GM18526 (cell line): ENCODE results near the gene CAVIN4.

Source experiments
- POLR2A ChIP-seq: IDR thresholded peaks from 3 replicates; pipeline ENCODE4 v1.6.1; 2011; ENCODE audit not compliant: insufficient read length; ENCODE audit errors: extremely low read depth

The CAVIN4 gene

DNA sequence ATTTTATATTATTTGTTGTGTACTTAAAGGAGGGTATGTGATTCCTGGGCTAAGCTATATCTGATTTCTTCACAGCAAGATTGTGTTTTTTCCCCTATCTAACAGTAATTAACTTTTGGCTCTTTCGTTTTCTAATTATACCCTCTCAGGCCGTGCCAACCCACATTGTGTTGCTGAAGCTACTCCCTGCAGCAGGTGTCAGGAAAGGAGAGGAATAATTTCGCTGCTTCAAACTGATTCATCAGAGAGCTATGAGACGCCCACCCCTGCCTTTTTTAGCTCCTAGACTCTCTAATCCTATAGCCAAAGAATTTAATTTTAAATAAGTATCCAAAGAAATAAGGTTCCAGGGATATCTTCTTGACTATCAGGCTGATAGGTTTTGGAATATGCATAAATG lies 3.8 kb downstream of the CAVIN4 start:
- TF ChIP-seq POLR2A, result no peak

DNA sequence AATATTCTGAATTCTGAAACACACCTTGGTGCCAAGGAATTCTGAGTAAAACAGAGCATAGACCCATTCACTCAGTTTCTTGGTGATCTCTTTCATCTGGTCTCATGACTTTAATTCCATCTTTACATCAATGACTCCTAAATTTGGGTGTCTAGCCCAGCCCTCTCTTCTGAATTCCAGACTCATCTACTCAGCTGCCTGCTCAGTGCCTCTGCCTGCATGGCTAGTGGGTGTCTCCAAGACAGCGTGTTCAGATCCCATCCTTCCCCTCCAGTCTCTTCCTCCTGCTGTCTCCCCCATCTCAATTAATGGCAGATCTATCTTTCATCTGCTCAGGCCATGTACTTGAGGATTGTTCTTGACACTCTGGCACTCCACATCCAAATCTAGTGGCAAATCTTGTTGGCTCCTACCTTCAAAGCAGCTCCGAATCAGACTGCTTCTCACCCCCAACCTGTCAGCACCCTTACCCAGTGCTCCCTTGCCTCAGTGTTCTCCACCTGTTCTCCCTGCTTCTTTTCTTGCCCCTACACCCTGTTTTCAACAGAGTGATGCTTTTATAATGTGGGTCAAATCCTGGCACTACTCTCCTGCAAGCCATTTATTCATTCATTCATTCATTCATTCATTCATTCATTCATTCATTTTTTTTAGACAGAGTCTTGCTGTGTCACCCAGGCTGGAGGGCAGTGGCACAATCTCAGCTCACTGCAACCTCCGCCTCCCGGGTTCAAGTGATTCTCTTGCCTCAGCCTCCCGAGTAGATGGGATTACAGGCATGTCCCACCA lies 5.3 kb downstream of the CAVIN4 start:
- no peak for TF ChIP-seq POLR2A

DNA sequence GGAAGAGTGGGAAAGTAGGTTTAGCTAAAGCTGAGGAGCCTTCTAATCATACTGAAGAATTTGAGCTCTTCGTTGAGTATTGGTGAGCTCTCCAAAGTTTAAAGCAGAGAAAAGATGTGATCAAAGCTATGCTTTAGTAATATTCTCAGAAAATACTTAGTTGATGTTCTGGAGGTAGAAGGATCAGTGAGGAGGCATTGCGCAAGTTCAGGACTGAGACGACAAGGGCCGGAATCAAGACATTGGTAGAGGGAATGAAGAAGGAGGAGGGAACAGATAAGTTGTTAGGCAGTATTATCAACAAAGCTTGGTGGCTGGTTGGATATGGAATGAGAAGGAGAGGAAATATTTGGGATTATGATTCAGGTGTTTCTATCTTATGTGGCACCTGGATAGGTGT lies 7.1 kb downstream of the CAVIN4 start:
- TF ChIP-seq POLR2A, result no peak

DNA sequence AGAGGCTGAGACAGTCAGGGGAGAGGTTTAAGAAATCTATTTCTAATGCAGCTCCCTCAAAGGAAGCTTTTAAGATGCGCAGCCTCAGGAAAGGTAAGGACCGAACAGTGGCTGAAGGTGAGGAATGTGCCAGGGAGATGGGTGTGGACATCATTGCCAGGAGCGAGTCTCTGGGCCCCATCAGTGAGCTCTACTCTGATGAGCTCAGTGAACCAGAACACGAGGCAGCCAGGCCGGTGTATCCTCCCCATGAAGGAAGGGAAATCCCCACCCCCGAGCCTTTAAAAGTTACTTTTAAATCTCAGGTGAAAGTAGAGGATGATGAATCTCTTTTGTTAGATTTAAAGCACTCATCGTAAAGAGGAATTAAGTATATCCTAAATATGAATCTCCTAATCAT lies 8.2 kb downstream of the CAVIN4 start:
- no peak for TF ChIP-seq POLR2A

DNA sequence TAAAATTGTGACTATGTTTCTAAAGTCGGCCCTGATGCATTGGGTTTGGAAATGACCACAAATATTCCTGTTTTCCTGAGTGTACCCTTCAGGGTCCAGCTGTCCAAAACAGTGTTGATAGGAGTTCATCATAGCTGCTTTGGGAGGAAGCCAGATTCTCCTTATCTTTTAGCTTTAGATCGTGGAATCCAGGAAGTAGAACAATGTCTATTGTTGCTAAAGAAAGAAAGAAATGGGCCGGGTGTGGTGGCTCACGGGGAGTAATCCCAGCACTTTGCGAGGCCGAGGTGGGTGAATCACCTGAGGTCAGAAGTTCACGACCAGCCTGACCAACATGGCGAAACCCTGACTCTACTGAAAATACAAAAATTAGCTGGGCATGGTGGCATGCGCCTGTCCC lies 9.5 kb downstream of the CAVIN4 start:
- TF ChIP-seq POLR2A, result no peak

DNA sequence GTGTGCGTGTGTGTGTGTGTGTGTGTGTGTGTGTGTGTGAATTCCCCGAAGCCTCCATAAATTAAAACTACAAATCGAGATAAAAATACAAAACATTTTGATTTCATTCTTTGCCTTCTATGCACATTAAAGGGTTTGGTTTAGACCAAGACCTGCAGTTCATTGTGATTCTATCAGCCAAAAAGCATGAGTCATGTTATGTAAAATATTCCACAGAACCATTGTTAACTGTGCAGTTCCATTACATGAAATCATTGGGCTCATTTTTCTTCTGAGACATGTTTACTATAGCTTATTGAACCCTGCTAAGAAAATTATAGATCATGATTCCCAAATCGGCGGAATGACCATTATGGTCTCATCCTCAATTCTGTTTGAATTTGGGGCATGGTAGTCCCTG lies 11.7 kb downstream of the CAVIN4 start:
- no peak for TF ChIP-seq POLR2A

DNA sequence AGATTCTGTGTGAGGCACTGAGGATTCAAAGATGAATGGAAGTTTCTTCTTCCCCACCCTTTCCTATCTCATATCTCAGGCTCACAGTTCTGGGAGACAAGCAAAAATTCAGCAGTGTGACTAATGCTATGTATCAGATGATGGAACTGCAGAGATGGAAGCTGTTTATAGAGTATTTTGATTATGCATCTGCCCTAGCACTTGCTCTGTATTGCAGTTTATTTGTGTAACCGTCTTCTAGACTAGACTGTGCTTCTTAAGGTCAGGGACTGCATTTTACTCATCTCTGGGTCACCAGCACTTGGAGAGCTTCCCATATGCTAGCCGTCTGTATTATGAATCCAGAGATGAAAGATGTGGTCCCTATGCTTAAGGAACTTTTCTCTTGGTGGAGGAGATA lies 12.6 kb downstream of the CAVIN4 start:
- TF ChIP-seq POLR2A, result no peak

DNA sequence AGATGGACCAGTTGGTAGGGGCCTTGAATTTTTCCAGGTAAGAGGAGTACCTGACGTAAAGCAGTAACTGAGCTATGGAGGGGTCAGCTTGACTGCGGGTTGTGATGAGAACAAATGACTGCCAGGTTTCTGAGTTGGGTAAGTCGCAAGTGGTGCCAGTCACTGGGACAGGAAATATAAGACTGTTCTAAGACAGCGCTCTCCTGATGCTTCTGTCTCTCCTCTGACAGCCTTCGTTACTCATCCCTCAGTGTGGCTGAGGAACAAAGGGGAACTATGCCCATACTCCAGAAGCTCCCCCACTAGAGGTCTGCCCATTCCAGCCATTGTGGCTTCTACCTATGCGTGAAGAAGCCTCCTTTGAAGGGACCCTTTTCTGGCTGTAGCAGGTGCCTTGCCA lies 13.3 kb downstream of the CAVIN4 start:
- TF ChIP-seq POLR2A, result no peak

DNA sequence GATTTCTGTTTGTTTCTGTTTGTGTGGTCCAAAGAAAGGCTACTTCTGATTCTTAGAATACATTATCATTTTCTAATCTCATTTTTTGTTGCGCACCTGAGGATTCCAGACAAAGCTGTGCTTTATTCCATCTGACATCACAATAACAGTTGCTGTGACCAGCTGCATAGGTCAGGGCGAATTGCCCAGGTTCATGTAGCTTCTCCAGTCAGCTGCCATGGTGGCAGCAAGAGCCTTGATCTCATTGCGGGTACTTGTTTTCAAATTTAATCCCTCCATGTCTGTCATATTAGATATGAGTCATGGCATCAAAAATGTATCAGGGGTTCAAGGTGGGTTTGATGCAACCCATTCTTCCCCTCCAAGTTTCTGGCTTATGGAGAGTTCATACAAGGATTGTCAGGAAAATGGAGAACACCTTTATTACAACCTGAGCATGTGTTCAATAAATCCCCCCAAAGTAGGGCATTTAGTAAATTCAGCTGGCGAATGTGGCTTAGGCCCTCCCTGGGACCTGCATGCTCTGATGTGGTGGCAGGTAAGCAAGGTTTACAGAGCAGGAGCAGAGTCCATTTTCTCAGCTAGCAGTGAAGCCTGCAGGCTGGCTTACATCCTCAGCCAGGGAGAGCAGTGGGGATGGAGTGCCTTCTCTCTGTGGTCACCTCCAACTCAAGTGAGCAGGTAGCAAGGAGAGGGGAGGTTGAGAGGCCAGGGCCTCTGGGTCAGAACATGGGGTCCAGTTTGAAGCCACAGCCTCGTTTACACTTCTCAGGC lies 13.9 kb downstream of the CAVIN4 start:
- no peak for TF ChIP-seq POLR2A

DNA sequence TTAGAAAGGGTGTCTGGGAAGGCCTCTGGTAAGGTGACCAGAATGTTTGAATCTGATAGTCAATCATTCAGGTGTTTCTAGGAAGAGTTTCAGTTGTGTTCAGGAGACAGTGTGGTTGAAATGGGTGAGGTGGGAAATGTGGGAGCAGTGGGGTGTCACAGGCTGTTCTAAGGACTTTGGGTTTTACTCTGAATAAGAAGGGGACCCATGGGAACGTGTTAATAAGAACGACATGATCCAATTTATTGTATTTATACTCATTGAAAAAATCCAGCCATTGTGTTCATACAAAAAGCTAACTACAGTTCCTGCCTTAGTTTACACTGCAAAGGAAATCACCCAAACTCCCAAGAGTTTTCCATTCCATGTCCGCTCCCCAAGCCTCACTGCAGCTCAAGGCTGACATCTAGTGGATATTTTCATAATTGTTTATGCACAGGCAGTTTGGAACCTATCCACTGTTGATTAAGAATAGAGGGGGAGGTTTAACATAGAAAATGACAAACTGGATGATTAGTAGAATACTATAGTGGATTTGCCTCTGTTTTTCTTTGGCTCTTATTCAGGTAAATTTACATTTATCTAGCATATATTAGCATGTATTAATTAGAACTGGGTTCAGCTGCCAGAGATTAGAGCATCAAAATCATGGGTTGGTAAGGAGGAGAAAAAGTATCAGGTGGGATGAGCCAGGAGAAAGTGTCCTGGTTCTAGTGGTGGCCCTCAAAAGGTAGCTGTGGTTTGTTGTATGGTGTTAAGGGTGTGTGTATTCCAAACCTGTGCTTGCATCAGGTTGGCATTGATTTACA lies 17.7 kb downstream of the CAVIN4 start:
- no peak for TF ChIP-seq POLR2A

DNA sequence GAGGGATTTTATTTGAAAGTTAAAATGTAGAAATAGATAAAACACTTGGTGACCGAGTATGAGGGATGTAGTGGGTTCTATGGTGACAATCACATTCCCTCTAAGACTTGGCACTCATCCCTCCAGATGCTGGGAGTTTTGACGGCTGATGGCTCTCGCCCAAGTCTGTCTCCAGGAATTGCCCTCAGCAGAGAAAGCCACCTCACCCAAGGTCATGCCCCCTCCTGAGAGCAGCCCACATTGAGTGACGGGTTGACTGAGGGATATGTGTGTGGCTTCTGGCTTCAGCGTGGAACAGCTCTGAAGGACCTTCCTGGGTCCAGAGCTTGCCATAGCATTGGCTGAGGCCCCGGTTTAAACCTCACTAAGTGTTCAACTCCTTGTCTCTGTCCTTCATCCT lies 19.4 kb downstream of the CAVIN4 start:
- no peak for TF ChIP-seq POLR2A

DNA sequence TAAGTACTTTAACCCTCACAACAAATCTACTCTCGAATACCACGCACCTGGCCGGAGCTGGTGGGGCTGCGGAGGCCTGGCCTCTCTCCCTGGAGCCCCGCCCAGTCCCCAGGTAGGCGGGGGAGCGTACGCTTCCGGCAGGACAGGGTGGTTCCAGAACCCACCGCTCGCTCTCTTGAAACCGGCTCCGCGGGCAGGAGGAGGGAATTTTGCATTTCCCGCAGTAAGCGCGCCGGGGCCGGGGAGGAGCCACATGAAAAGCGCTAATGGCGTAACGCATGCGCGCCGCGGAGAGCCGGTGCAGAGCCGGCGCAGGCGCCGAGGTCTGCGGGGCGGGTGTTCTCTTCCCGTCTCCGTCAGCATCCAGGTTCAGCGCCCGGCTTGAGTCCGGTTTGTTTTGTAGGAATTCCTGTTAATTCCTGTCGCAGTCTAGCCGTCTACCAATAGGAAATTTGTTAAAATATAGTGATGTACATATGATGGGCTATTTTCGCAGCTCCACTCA lies 20.8 kb downstream of the CAVIN4 start:
- TF ChIP-seq POLR2A, result peak; percentile 45

DNA sequence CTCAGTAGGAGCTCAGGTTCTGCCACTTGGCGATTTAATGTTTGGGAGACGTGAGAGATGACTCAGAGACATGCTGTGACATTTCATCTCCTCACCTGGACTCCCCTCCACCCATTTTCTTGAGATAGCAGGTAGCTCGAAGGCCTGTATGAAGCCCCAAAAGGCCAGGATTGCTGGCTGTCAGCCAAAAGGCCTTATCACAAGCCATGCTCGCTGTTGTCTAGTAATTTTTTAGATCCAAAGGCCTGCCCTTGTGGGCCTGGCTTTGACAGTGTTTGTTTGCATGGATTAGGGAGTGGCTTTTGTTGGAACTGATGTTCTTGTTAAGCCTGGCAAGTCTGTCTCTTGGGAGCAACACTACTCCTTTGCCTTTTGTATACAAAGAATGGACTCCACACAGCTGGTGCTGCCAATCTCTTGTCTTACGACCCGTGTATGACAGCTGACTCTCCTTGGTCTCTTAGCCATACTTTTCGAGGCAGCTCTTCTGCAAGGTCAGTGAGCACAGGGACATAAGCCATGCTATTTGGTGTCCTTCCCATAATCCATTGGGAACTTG lies 22.7 kb downstream of the CAVIN4 start:
- TF ChIP-seq POLR2A, result no peak

DNA sequence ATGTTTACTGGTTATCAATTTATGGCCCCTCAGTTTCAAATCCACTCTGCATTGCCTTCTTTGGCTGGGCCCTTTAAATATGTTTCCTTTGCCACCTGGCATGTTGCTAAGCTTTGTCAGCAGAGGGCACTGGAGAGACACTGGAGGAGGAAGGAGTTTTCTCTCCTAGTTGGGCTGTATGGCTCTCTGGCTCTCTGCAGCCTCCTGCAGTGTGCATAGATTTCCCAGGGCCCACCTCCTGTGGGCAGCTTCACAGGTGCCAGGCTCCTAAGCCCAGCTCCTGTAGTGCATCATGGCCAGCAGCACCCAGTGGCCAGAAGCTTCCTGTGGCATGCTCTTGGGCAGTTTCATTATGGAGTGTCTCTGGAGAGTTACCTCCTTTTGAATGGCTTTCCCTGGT lies 23.3 kb downstream of the CAVIN4 start:
- TF ChIP-seq POLR2A, result no peak

DNA sequence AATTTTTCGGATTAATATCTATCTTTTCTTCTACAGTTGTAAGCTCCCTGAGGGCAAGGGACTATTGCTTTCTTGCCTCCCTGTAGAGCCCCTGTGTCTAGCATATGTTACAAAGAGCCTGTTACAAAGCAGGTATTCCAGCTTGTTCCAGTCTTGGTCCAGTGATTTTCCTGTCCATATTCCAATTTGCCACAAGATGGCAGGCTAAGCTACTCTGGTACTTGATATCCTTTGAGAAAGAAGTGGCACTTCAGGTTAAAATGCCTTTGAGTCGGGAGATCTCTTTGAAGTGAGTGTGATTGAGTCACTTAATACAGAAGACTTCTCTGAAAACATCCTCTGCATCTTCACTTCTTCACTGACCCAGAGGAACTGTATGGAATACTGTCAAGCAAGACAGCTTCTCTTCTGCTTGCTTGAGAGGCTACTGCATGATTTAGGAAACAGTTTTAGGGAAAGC lies 24.5 kb downstream of the CAVIN4 start:
- TF ChIP-seq POLR2A, result no peak

DNA sequence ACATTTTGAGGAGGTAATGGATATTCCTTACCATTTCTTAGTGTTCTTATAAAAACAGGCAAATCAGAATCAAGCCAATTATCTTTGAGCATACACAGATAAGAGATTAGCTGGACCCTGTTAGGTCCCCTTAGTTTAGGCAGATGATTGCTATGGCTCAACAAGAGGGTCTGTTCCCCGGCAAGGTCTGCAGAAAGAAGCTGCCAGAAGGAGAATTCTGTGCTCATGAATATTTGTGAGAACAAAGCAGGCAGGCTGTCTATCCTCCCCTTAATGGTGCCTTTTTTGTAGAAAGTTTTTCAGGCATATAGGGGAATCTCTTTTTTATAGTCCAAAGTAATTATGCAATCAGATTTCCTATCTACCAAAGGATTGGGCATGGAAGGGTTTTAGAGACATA lies 27.5 kb downstream of the CAVIN4 start:
- TF ChIP-seq POLR2A, result no peak

DNA sequence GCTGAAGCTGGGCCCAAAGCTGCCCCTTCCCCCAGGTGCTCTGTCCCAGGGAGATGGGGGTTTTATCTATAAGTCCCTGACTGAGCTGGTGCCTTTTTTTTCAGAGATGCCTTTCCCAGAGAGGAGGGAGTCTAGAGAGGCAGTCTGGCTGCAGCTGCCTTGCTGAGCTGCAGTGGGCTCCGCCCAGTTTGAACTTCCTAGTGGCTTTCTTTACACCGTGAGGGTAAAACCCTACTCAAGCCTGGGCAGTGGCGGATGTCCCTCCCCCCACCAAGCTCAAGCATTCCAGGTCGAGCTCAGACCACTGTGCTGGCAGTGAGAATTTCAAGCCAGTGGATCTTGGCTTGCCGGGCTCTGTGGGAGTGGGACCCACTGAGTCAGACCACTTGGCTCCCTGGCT lies 41.3 kb downstream of the CAVIN4 start:
- no peak for TF ChIP-seq POLR2A
